Astrocyte (in vitro differentiated cells and primary cell): Measurements from ENCODE around the gene ACVR1. TPM values are rescaled to one million over a fixed set of nuclear protein-coding genes. Genes with fewer than 3 reads are reported as not detected.

Experiments
- DNase-seq: peaks from one replicate; pipeline ENCODE4 v3.0.0-alpha.2; 2010; ENCODE audit warnings: low read depth
- FAIRE-seq: peaks from 2 replicates; lab custom pipeline; 2011; peaks lifted over from hg19 to GRCh38; lab: Jason Lieb, UNC
- H2AFZ ChIP-seq: 2 replicates; pipeline ENCODE4 v1.6.0; 2012; ENCODE audit warnings: low read depth, low read length, inconsistent platforms
- H3K27ac ChIP-seq: 2 replicates; pipeline ENCODE4 v1.5.1; 2011; ENCODE audit warnings: low read depth, low read length, inconsistent platforms
- H3K27me3 ChIP-seq: 2 replicates; pipeline ENCODE4 v1.6.0; 2011; ENCODE audit warnings: low read length, inconsistent platforms; ENCODE audit not compliant: insufficient read depth
- H3K36me3 ChIP-seq: 2 replicates; pipeline ENCODE4 v1.5.1; 2011; ENCODE audit warnings: low read length, inconsistent platforms; ENCODE audit not compliant: insufficient read depth
- H3K4me1 ChIP-seq: 2 replicates; pipeline ENCODE4 v1.5.1; 2011; ENCODE audit warnings: low read length, inconsistent platforms; ENCODE audit not compliant: insufficient read depth
- H3K4me2 ChIP-seq: 2 replicates; pipeline ENCODE4 v1.6.0; 2012; ENCODE audit warnings: low read length, inconsistent platforms
- H3K4me3 ChIP-seq: 2 replicates; pipeline ENCODE4 v1.5.1; 2011; ENCODE audit warnings: low read depth, mild to moderate bottlenecking, low read length, inconsistent platforms; ENCODE audit not compliant: insufficient read depth
- H3K79me2 ChIP-seq: 2 replicates; pipeline ENCODE4 v1.6.0; 2012; ENCODE audit warnings: mild to moderate bottlenecking, low read length, inconsistent platforms; ENCODE audit not compliant: insufficient read depth
- H3K9ac ChIP-seq: 2 replicates; pipeline ENCODE4 v1.6.0; 2012; ENCODE audit warnings: mild to moderate bottlenecking, low read length, inconsistent platforms
- H3K9me3 ChIP-seq: 2 replicates; pipeline ENCODE4 v1.5.1; 2012; ENCODE audit warnings: low read depth, mild to moderate bottlenecking, low read length, inconsistent platforms; ENCODE audit not compliant: insufficient read depth
- H4K20me1 ChIP-seq: 2 replicates; pipeline ENCODE4 v1.6.0; 2012; ENCODE audit warnings: low read length, inconsistent platforms; ENCODE audit not compliant: insufficient read depth
- H3K27ac Mint-ChIP-seq: one replicate; pipeline ENCODE4 v1.8.0; 2021; ENCODE audit warnings: mild to moderate bottlenecking, mixed read lengths; ENCODE audit not compliant: unreplicated experiment
- H3K27me3 Mint-ChIP-seq: one replicate; pipeline ENCODE4 v1.8.0; 2021; ENCODE audit warnings: low read depth, mixed read lengths; ENCODE audit not compliant: unreplicated experiment
- H3K36me3 Mint-ChIP-seq: one replicate; pipeline ENCODE4 v1.8.0; 2021; ENCODE audit warnings: low read depth, mixed read lengths; ENCODE audit not compliant: unreplicated experiment
- H3K4me1 Mint-ChIP-seq: one replicate; pipeline ENCODE4 v1.8.0; 2021; ENCODE audit warnings: low read depth, mixed read lengths; ENCODE audit not compliant: unreplicated experiment
- H3K4me3 Mint-ChIP-seq: one replicate; pipeline ENCODE4 v1.8.0; 2021; ENCODE audit warnings: mild to moderate bottlenecking, moderate library complexity, mixed read lengths; ENCODE audit not compliant: unreplicated experiment
- H3K9me3 Mint-ChIP-seq: one replicate; pipeline ENCODE4 v1.8.0; 2021; ENCODE audit warnings: mild to moderate bottlenecking, mixed read lengths; ENCODE audit not compliant: unreplicated experiment
- EZH2 ChIP-seq: IDR thresholded peaks from 2 replicates; pipeline ENCODE4 v1.6.1; 2012; ENCODE audit warnings: mild to moderate bottlenecking, low read length, inconsistent platforms; ENCODE audit not compliant: insufficient read depth
- total RNA-seq: library from RNA; stranded (reverse); gene quantifications from 2 replicates; pipeline ENCODE4 v1.2.1, GENCODE V29; 2021
- TF ChIP-seq, protein P1 (sequence below): IDR thresholded peaks from 2 replicates; pipeline ENCODE4 v1.5.1; 2011; ENCODE audit warnings: low read depth, mild to moderate bottlenecking, inconsistent platforms, low read length, moderate library complexity; ENCODE audit not compliant: insufficient read depth

Gene ACVR1
- total RNA-seq, 1 donor from 2014 or later, result 45.9 TPM

DNA sequence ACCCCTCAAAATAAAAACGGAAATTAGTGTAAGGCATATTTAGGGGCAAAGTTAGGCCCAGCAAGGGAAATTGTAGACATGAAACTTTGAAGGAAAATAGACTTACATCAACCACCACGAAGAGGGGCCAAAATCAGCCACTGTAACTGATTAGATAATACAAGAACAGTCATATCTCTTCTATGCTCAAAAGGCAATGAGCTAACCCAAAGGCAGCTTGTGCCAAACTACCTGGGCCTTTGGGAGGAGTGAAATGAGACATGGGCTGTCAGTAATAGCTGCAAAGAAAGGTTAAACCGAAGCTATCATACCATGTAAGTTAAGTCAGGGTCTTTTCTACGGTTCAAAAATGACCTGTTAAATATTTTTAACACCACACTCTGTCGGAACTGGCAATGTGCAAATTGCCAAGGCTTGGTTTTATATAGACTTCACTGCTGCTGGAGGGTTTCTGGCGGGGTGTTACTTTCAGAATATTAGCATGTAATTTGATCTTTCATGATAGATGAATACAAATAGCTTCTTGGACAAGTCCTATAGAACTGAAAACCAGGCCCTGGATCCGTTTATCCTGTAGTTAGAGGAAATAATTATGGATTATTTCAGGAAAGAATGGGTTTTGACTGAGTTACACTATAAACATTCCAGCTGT lies 69.6 kb downstream of the ACVR1 start:
- Histone ChIP-seq H3K4me2 (no peak overlapping the region), H3K27ac (no peak overlapping the region), H2AFZ (no peak overlapping the region), H4K20me1 (peaks cover 6% of the 10 kb centered on the region), H3K36me3 (no peaks in the 10 kb centered on the region), H3K79me2 (peaks cover 23% of the 10 kb centered on the region), H3K4me1 (peaks cover 15% of the 10 kb centered on the region), H3K4me3 (no peak overlapping the region), H3K9ac (no peak overlapping the region), H3K9me3 (no peaks in the 10 kb centered on the region), H3K27me3 (no peaks in the 10 kb centered on the region)
- Mint-ChIP-seq H3K27ac (no peak overlapping the region), H3K9me3 (no peaks in the 10 kb centered on the region), H3K4me1 (peaks cover 22% of the 10 kb centered on the region), H3K4me3 (no peak overlapping the region), H3K36me3 (peaks cover 7% of the 10 kb centered on the region), H3K27me3 (no peaks in the 10 kb centered on the region)
- TF ChIP-seq, protein P1, sequence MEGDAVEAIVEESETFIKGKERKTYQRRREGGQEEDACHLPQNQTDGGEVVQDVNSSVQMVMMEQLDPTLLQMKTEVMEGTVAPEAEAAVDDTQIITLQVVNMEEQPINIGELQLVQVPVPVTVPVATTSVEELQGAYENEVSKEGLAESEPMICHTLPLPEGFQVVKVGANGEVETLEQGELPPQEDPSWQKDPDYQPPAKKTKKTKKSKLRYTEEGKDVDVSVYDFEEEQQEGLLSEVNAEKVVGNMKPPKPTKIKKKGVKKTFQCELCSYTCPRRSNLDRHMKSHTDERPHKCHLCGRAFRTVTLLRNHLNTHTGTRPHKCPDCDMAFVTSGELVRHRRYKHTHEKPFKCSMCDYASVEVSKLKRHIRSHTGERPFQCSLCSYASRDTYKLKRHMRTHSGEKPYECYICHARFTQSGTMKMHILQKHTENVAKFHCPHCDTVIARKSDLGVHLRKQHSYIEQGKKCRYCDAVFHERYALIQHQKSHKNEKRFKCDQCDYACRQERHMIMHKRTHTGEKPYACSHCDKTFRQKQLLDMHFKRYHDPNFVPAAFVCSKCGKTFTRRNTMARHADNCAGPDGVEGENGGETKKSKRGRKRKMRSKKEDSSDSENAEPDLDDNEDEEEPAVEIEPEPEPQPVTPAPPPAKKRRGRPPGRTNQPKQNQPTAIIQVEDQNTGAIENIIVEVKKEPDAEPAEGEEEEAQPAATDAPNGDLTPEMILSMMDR, result no peak
- TF ChIP-seq EZH2, result no peak
- DNase-seq, result no peak
- no peak for FAIRE-seq

DNA sequence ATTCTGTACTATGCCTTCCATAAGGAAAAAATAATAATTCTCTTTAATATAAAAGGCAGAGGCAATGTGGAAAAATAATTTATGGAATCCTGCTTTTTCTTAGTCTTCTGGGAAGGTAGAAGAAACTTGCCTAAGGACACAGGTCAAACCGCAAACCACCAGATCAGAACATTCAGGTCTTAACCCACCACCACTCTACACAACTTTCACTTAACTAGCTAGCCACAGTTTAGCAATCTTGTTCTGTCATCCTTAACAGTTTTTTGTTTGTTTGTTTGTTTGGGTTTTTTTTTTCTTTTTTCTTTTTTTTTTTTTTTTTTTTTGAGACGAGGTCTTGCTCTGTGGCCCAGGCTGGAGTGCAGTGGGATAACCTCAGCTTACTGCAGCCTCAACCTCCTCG lies 70.6 kb downstream of the ACVR1 start:
- Histone ChIP-seq H3K27me3 (no peaks in the 10 kb centered on the region), H3K4me3 (no peak overlapping the region), H3K27ac (no peak overlapping the region), H3K4me2 (no peak overlapping the region), H3K79me2 (peaks cover 26% of the 10 kb centered on the region), H3K36me3 (no peaks in the 10 kb centered on the region), H3K4me1 (peaks cover 15% of the 10 kb centered on the region), H3K9ac (no peak overlapping the region), H2AFZ (no peak overlapping the region), H4K20me1 (peaks cover 8% of the 10 kb centered on the region), H3K9me3 (no peaks in the 10 kb centered on the region)
- Mint-ChIP-seq H3K9me3 (no peaks in the 10 kb centered on the region), H3K36me3 (peaks cover 5% of the 10 kb centered on the region), H3K27ac (no peak overlapping the region), H3K27me3 (no peaks in the 10 kb centered on the region), H3K4me1 (peaks cover 21% of the 10 kb centered on the region), H3K4me3 (no peak overlapping the region)
- no peak for FAIRE-seq
- TF ChIP-seq, protein P1, result no peak
- no peak for TF ChIP-seq EZH2
- no peak for DNase-seq

DNA sequence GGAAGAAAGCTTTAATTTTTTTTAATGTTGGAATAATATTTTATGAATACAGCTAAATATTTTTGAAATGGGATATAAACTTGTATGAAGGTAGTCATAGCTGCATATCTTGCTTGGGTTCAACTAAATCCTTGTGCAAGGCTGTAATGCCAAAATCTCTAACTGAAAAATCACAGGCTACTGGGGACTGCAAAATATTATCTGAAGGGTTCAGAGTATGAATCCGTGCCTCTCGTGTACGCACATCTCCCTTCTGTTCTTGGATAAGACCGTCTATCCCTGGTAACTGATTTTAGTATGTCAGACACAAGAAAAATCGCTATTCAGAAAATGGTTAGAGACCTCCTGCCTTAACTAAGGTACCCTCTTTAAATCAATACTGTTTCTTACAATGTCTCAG lies 71.8 kb downstream of the ACVR1 start:
- Histone ChIP-seq H3K9me3 (no peaks in the 10 kb centered on the region), H3K4me1 (peaks cover 10% of the 10 kb centered on the region), H3K27me3 (no peaks in the 10 kb centered on the region), H3K27ac (no peak overlapping the region), H3K79me2 (peaks cover 23% of the 10 kb centered on the region), H4K20me1 (peaks cover 15% of the 10 kb centered on the region), H2AFZ (no peak overlapping the region), H3K4me2 (no peak overlapping the region), H3K9ac (no peak overlapping the region), H3K36me3 (no peaks in the 10 kb centered on the region), H3K4me3 (no peak overlapping the region)
- DNase-seq, result no peak
- TF ChIP-seq, protein P1, result no peak
- TF ChIP-seq EZH2, result no peak
- no peaks in the 10 kb centered on the region for H3K27me3 Mint-ChIP-seq
- no peaks in the 10 kb centered on the region for H3K9me3 Mint-ChIP-seq
- H3K27ac Mint-ChIP-seq, result no peak overlapping the region
- no peak for FAIRE-seq
- H3K4me1 Mint-ChIP-seq, result peaks cover 17% of the 10 kb centered on the region
- H3K4me3 Mint-ChIP-seq, result no peak overlapping the region
- peaks cover 3% of the 10 kb centered on the region for H3K36me3 Mint-ChIP-seq
